SU-DHL-6 (cell line): Measurements from ENCODE around the gene CNTNAP5.
"Not testable (repeated sequence)": the region's sequence is repeated elsewhere in the genome, so short reads cannot be mapped to it uniquely, and the experiment has no call there.

Source experiments
- H2AFZ ChIP-seq: fragments of 200-600 bp; sonication (generic); 2 replicates; pipeline ENCODE4 v1.6.1; 2014; ENCODE audit warnings: low read depth, mild to moderate bottlenecking, moderate library complexity, mixed read lengths, antibody characterized with exemption, low read length; ENCODE audit not compliant: severe bottlenecking
- H3F3A ChIP-seq: fragments of 200-600 bp; shearing (Covaris generic); 2 replicates; pipeline ENCODE4 v1.6.0; 2016; ENCODE audit warnings: antibody characterized with exemption, mild to moderate bottlenecking; ENCODE audit not compliant: insufficient read depth
- H3K27ac ChIP-seq: fragments of 200-600 bp; sonication (generic); 2 replicates; pipeline ENCODE4 v1.5.1; 2016; ENCODE audit warnings: low read depth, mild to moderate bottlenecking, low read length, moderate library complexity, mixed read lengths
- H3K27me3 ChIP-seq: fragments of 200-600 bp; sonication (generic), shearing (Covaris generic); 2 replicates; pipeline ENCODE4 v1.6.0; 2014; ENCODE audit warnings: mild to moderate bottlenecking, low read length
- H3K36me3 ChIP-seq: fragments of 200-600 bp; sonication (generic); 2 replicates; pipeline ENCODE4 v1.6.1; 2014; ENCODE audit warnings: mild to moderate bottlenecking, low read length, mixed read lengths
- H3K4me2 ChIP-seq: fragments of 300-600, 200-600 bp; shearing (Covaris generic), sonication (generic); 2 replicates; pipeline ENCODE4 v1.6.0; 2014; ENCODE audit warnings: low read length, low read depth, mild to moderate bottlenecking; ENCODE audit not compliant: poor library complexity, severe bottlenecking
- H3K4me3 ChIP-seq: fragments of 200-600 bp; sonication (generic); 2 replicates; pipeline ENCODE4 v1.5.1; 2014; ENCODE audit warnings: antibody characterized with exemption, low read length, mild to moderate bottlenecking, mixed read lengths; ENCODE audit not compliant: insufficient read depth, poor library complexity, severe bottlenecking
- H3K79me2 ChIP-seq: fragments of 200-600 bp; sonication (generic); 2 replicates; pipeline ENCODE4 v1.6.1; 2014; ENCODE audit warnings: mild to moderate bottlenecking, low read length, moderate library complexity; ENCODE audit not compliant: insufficient read depth
- H3K9ac ChIP-seq: fragments of 200-600 bp; sonication (generic); 2 replicates; pipeline ENCODE4 v1.7.0; 2014; ENCODE audit warnings: mild to moderate bottlenecking, low read length
- H3K9me2 ChIP-seq: fragments of 200-600 bp; sonication (generic); replicated peaks from 2 replicates; pipeline ENCODE4 v1.6.1; 2014; ENCODE audit warnings: low read length; ENCODE audit not compliant: insufficient read depth
- H3K9me3 ChIP-seq: fragments of 200-600 bp; sonication (generic); 2 replicates; pipeline ENCODE4 v1.6.1; 2014; ENCODE audit warnings: low read length, mixed read lengths; ENCODE audit not compliant: insufficient read depth
- H4K20me1 ChIP-seq: fragments of 200-600 bp; sonication (generic); 2 replicates; pipeline ENCODE4 v1.6.1; 2014; ENCODE audit warnings: low read depth, mild to moderate bottlenecking, antibody characterized with exemption, low read length, moderate library complexity, mixed read lengths
- CTCF ChIP-seq: fragments of 200-600 bp; sonication (generic); IDR thresholded peaks from one replicate; pipeline ENCODE4 v1.5.1; 2017; ENCODE audit warnings: antibody characterized with exemption, mild to moderate bottlenecking, low read length, moderate library complexity; ENCODE audit not compliant: insufficient read depth, poor library complexity, severe bottlenecking
- EZH2phosphoT487 ChIP-seq: fragments of 200-600 bp; sonication (generic), shearing (Covaris generic); conservative IDR thresholded peaks from 2 replicates; pipeline ENCODE4 v1.6.1; 2018; ENCODE audit warnings: mild to moderate bottlenecking, antibody characterized with exemption, low read length, moderate library complexity, mixed read lengths

CNTNAP5 gene

GRCh38 chr2:124382067-124382618 is 357.1 kb downstream of the CNTNAP5 start:
- Histone ChIP-seq H4K20me1 (no peaks in the 10 kb centered on the region; the same call in 1 of the 2 replicates), H3K79me2 (no peaks in the 10 kb centered on the region), H3K9ac (no peak overlapping the region), H3K4me2 (no peak overlapping the region), H3F3A (no peaks in the 10 kb centered on the region), H3K27me3 (no peaks in the 10 kb centered on the region), H3K9me2 (no peaks in the 10 kb centered on the region), H3K36me3 (no peaks in the 10 kb centered on the region), H3K4me3 (no peak overlapping the region), H3K27ac (no peak overlapping the region), H3K9me3 (no peaks in the 10 kb centered on the region), H2AFZ (no peak overlapping the region)
- TF ChIP-seq CTCF (no peak), EZH2phosphoT487 (no peak)

- Histone ChIP-seq H3K9me2 (no peaks in the 10 kb centered on the region), H3K9ac (no peak overlapping the region), H3F3A (no peaks in the 10 kb centered on the region), H3K27me3 (no peaks in the 10 kb centered on the region), H3K4me3 (no peak overlapping the region), H3K4me2 (no peak overlapping the region), H3K27ac (no peak overlapping the region), H4K20me1 (no peaks in the 10 kb centered on the region), H3K79me2 (no peaks in the 10 kb centered on the region), H3K36me3 (no peaks in the 10 kb centered on the region), H2AFZ (no peak overlapping the region), H3K9me3 (no peaks in the 10 kb centered on the region)
- TF ChIP-seq CTCF (no peak), EZH2phosphoT487 (no peak)
Measured at GRCh38 chr2:124395961-124396360, 370.9 kb downstream of the CNTNAP5 start.

- Histone ChIP-seq H3K9me3 (no peaks in the 10 kb centered on the region), H4K20me1 (no peaks in the 10 kb centered on the region), H2AFZ (no peak overlapping the region), H3K79me2 (no peaks in the 10 kb centered on the region), H3K27me3 (no peaks in the 10 kb centered on the region), H3F3A (no peaks in the 10 kb centered on the region), H3K4me3 (no peak overlapping the region), H3K27ac (no peak overlapping the region), H3K4me2 (no peak overlapping the region), H3K9ac (no peak overlapping the region), H3K9me2 (no peaks in the 10 kb centered on the region), H3K36me3 (no peaks in the 10 kb centered on the region)
- no peak for TF ChIP-seq CTCF
- TF ChIP-seq EZH2phosphoT487: no peak
Measured at GRCh38 chr2:124402274-124402673, 377.2 kb downstream of the CNTNAP5 start.

- H3K4me3 ChIP-seq, H2AFZ ChIP-seq, H3K9me3 ChIP-seq, H3K4me2 ChIP-seq, H3K27me3 ChIP-seq, H3K27ac ChIP-seq, H3F3A ChIP-seq, H3K36me3 ChIP-seq, H3K79me2 ChIP-seq, H4K20me1 ChIP-seq, H3K9me2 ChIP-seq, H3K9ac ChIP-seq: not testable (repeated sequence)
Measured at GRCh38 chr2:124407836-124408534, 382.9 kb downstream of the CNTNAP5 start.
